Activated T-cell treated with anti-CD3 and anti-CD28 coated beads for 4 hours (primary cell): ENCODE data around the gene ETV4.
"Not testable (repeated sequence)": the region's sequence is repeated elsewhere in the genome, so short reads cannot be mapped to it uniquely, and the experiment has no call there.

Experiments used
- DNase-seq: peaks from one replicate; pipeline ENCODE4 v3.0.0-alpha.2; 2020

Gene ETV4

DNA sequence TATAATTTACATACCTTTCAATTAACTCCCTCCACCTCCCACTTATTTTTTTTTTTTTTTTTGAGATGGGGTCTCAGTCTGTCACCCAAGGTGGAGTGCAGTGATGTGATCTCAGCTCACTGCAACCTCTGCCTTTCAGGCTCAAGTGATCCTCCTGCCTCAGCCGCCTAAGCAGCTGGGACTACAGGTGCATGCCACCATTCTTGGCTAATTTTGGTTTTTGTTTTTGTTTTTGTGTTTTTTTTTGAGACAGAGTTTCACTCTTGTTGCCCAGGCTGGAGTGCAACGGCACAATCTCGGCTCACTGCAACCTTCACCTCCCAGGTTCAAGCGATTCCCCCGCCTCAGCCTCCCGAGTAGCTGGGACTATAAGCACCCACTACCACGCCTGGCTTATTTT is 36.7 kb downstream of the ETV4 start:
- not testable (repeated sequence) for DNase-seq

DNA sequence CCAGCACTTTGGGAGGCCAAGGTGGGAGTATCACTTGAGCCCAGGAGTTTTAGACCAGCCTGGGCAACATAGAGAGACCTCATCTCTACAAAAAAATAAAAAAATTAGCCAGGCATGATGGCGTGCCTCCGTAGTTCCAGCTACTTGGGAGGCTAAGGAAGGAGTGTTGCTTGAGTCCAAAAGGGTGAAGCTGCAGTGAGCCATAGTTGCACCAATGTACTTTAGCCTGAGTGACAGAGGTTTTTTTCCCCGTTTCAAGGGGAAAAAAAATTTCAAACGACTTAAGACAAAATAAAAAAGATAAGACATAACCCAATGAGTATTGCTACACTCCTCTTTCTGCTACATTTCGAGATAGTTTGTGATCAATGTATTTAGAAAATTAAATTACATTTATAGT is 55.5 kb downstream of the ETV4 start:
- no peak for DNase-seq

DNA sequence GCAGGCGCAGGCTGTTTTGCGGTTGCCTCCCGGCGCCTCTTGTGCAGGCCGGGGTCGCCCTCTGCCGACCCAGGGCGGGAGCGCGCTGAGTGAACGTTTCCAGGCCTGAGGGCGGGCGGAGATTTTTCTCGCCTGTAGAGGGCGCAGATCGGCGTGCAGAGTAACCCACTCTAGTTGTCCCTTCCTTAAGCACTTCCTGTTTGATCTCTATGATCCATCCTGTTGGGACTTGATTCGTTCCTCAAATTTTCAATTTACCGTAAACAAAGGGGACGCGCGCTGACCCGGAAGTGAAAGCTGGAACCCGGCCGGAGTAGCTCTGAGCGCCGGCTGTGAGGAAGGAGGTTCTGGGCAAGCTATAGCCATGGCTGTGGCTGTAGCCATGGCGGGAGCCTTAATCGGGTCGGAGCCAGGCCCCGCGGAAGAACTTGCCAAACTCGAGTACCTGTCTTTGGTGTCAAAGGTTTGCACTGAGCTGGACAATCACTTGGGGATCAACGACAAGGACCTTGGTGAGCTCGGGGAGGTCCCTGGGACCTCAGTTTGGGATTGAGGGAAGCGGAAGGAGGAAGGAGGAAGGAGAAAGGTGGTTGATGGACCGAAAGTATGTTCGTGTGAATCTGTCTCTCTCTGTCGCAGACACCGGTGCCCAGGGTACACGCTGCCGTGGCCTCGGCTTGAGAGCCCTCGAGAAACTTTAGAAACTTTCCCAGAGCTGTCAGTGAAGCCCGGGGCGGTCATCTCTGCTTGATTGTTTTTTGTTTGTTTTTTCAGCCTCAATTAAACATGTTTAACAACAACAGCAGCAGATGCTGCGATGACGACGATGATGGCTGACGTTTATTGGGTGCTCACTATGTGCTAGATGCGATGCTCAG is 62.2 kb downstream of the ETV4 start, which contains the start of gene DHX8:
TSS of gene DHX8 (plus strand) at position 302 of the 878 bp plus-strand sequence. CDS start at position 365, 63 bp downstream.
- DNase-seq: peak; percentile 97

DNA sequence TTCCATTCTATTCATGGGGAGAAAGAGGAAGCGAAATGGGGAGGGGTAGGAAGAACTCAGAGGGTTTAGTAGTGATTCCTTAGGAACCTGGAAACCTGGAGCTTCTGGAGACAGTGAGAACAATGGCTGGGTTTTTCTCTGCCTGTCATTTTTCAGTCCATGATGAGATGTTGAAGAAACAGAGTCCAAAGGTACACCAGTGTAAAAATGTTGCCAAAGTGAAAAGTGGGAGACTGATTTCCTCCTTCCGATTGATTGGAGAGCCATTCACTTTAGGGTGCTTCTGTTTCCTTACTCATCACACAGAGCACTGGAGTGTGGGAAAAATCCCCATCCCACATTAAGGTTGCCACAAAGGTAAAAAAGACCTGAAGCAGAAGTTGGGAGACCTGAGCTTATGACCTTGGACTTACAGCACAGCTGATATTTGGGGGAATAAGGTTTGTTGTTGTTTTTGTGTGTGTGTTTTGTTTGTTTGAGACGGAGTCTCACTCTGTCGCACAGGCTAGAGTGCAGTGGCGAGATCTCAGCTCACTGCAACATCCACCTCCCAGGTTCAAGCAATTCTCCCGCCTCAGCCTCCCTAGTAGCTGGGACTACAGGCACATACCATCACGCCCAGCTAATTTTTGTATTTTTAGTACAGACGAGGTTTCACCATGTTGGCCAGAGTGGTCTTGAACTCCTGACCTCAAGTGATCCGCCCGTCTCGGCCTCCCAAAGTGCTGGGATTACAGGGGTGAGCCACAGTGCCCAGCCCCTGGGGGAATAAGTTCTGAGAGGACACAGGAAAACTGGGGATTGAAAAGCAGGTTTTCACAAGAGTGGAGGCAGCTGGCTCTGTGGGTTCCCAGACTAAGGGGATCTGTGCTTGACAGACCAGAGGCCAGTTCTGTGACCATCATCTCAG is 63.8 kb downstream of the ETV4 start:
- no peak for DNase-seq

DNA sequence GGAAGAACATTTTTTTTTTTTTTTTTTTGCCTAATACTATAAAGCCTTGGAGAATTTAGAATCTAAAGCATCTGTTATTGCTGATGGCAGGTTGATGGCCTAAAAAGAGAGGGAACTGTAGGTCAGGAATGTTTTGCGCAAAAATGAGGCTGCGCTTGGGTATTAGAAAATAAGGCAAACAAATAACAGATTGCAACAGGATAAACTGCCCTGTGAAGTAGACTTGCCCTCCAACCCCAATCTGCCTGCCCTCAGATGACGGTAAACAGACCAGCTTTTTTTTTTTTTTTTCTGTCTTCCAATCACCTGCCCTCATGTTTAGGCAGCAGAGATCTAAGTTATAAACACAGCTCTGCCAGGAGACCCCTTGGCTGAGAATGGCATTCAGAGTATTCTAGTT is 66.2 kb downstream of the ETV4 start:
- no peak for DNase-seq
